GM06990 (cell line): ENCODE measurements around the gene IRAK1.

Experiments
- DNase-seq: peaks from one replicate; pipeline ENCODE4 v3.0.0-alpha.2; 2011; ENCODE audit not compliant: insufficient read length; ENCODE audit errors: extremely low read depth
- H3K27me3 ChIP-seq: replicated peaks from 2 replicates; pipeline ENCODE4 v1.6.0; 2011; ENCODE audit warnings: low read length; ENCODE audit not compliant: control insufficient read depth, insufficient read depth
- H3K36me3 ChIP-seq: 2 replicates; pipeline ENCODE4 v1.5.1; 2011; ENCODE audit warnings: low read length; ENCODE audit not compliant: control insufficient read depth, insufficient read depth
- H3K4me3 ChIP-seq: replicated peaks from 2 replicates; pipeline ENCODE4 v1.5.1; 2011; ENCODE audit warnings: low read depth, mild to moderate bottlenecking, control low read depth, low read length
- TF ChIP-seq, protein P1 (sequence below): IDR thresholded peaks from 2 replicates; pipeline ENCODE4 v1.5.1; 2011; ENCODE audit warnings: low read length, control low read depth, mild to moderate bottlenecking, inconsistent platforms; ENCODE audit not compliant: insufficient read depth, poor library complexity, severe bottlenecking

Gene IRAK1

DNA sequence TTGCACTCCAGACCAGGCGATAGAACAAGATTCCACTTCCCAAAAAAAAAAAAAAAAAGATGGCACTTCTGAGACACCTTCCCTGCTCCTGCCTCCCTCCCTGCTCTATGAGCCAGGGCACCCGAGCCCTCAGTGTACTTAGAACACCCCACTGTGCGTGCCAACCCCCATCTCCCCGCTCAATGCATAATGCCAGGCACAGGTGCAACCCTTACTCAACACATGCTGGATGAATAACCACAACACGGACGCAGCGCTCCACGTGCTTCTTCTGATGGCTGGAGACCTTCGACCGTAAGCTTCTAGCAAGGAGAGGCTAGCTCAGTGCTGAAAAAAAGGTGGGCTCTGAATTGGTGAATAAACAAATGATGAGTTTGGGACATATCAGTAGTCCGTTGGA lies 19.9 kb upstream of the IRAK1 start:
- DNase-seq: no peak
- Histone ChIP-seq H3K4me3 (no peak overlapping the region), H3K36me3 (no peaks in the 10 kb centered on the region), H3K27me3 (no peaks in the 10 kb centered on the region)
- TF ChIP-seq, protein P1, sequence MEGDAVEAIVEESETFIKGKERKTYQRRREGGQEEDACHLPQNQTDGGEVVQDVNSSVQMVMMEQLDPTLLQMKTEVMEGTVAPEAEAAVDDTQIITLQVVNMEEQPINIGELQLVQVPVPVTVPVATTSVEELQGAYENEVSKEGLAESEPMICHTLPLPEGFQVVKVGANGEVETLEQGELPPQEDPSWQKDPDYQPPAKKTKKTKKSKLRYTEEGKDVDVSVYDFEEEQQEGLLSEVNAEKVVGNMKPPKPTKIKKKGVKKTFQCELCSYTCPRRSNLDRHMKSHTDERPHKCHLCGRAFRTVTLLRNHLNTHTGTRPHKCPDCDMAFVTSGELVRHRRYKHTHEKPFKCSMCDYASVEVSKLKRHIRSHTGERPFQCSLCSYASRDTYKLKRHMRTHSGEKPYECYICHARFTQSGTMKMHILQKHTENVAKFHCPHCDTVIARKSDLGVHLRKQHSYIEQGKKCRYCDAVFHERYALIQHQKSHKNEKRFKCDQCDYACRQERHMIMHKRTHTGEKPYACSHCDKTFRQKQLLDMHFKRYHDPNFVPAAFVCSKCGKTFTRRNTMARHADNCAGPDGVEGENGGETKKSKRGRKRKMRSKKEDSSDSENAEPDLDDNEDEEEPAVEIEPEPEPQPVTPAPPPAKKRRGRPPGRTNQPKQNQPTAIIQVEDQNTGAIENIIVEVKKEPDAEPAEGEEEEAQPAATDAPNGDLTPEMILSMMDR: no peak

DNA sequence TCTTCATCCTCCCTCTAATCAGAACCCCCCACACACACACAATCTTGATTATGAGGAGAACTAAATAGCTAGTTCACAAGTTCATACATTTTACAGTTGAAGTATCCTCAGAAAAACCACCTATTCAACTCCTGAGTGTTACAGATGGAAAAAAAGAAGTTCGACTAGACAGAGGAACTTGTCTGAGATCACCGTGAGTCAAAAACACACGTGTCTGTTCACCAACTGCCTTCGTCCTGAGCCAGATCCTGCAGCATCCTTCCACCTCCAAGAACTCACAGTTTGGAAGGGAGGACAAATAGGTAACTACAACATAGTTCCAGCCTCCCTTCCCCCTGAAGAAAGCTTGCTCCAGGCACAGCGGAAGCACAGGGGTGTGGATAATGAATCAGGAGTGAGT lies 19.0 kb upstream of the IRAK1 start:
- H3K4me3 ChIP-seq: no peak overlapping the region
- TF ChIP-seq, protein P1: no peak
- no peaks in the 10 kb centered on the region; the same call in 1 of the 2 replicates for H3K36me3 ChIP-seq
- no peak for DNase-seq
- no peaks in the 10 kb centered on the region for H3K27me3 ChIP-seq

DNA sequence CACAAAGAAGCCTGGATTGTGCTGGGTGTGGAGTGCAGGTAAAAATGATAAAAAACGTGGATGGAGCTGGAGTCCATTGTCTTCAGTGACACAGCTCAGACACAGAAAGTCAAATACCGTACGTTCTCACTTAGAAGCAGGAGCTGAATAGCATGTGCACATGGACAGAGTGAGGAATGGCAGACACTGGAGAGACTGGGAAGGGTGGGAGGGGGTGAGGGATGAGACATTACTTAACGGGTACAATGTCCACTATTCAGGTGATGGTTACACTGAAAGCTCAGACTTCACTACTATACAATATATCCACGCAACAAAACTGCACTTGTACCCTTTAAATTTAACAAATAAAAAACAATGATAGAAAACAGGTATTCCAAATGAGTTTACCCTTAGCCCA lies 18.1 kb upstream of the IRAK1 start:
- Histone ChIP-seq H3K4me3 (no peak overlapping the region), H3K27me3 (no peaks in the 10 kb centered on the region), H3K36me3 (no peaks in the 10 kb centered on the region; the same call in 1 of the 2 replicates)
- no peak for DNase-seq
- TF ChIP-seq, protein P1: no peak

DNA sequence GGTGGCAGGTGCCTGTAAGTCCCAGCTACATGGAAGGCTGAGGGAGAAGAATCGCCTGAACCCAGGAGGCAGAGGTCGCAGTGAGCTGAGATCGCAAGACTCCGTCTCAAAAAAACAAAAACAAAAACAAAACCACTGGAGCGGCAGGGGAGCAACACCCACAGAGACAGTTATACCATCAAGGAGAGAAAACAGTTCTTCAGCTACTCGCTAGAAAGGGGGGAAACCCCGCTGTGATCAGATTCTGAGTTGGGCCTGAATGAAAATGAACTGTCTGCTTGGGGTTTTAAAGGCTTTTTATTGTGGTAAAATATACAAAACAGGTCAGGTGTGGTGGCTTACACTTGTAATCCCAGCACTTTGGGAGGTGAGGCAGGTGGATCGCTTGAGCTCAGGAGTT lies 16.8 kb upstream of the IRAK1 start:
- Histone ChIP-seq H3K4me3 (no peak overlapping the region), H3K36me3 (no peaks in the 10 kb centered on the region; the same call in none of the 2 replicates), H3K27me3 (no peaks in the 10 kb centered on the region)
- TF ChIP-seq, protein P1: no peak
- DNase-seq: no peak

DNA sequence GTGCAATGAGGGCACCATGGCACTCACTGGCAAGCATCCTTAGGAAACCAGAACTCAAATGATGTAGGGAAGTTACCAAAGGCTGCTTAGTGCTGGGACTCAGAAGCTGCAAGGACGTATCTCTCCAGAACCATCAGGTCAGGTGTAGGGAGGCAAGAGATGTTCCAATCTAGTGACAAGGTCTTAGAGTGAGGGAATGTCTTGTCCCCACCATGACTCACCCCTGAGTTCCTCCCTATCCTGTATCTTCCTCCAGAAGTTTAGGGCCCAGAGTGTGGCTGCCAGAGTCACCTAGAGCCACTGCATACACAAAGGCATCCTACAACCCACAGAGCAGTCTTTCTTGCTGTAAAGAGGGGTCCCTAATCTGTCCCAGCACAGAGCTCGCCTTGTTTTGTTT lies 14.1 kb upstream of the IRAK1 start:
- Histone ChIP-seq H3K4me3 (no peak overlapping the region), H3K27me3 (no peaks in the 10 kb centered on the region), H3K36me3 (no peaks in the 10 kb centered on the region; the same call in none of the 2 replicates)
- no peak for DNase-seq
- TF ChIP-seq, protein P1: no peak

DNA sequence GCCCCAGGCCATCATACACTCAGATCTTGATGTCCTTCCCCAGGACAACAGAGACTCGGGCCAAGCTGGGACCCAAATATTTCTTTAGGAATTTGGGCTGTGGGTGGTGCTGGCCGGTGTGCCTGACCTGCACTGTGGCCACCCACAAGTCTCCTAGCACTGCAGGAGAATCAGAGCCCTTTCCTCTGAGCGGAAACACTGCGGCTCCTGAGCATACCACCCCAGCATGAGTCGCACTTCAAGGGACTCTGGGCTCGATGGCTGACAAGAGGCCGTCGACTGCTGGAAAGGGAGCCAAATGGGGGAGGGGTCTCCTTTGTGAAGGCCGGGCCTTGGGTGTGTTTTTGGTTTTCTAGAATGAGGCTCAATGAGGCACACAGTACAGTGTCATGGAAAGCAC lies 13.0 kb upstream of the IRAK1 start:
- TF ChIP-seq, protein P1: no peak
- DNase-seq: no peak
- no peak overlapping the region for H3K4me3 ChIP-seq
- H3K27me3 ChIP-seq: no peaks in the 10 kb centered on the region
- no peaks in the 10 kb centered on the region; the same call in none of the 2 replicates for H3K36me3 ChIP-seq
